ENCODE data around the gene BAZ2A.

Gene BAZ2A

GRCh38 chr12:56636675-56637540, 6.8 kb upstream of the BAZ2A start (continued):
- TF ChIP-seq ZNF645 (tag by site-specific recombination; IDR thresholded peaks at IDR 0.05) (no peak), KLF7 (tag by site-specific recombination; IDR thresholded peaks at IDR 0.05; ENCODE audit: borderline replicate concordance) (peak; percentile 32; the same call in 1 of the 2 replicates), ZNF221 (tag by site-specific recombination; IDR thresholded peaks at IDR 0.05; ENCODE audit: borderline replicate concordance) (peak; percentile 45), SP3 (tag by site-specific recombination; IDR thresholded peaks at IDR 0.05) (peak; percentile 92), YY1 (tag by site-specific recombination; IDR thresholded peaks at IDR 0.05) (0 out of 2 replicates have a peak, but pooled peaks have one; percentile 44), ZNF211 (tag by site-specific recombination; IDR thresholded peaks at IDR 0.05; ENCODE audit: low read depth) (no peak), ZNF629 (tag by site-specific recombination; IDR thresholded peaks at IDR 0.05) (peak; percentile 98), ZNF692 (tag by site-specific recombination; IDR thresholded peaks at IDR 0.05) (peak; percentile 62; the same call in 1 of the 2 replicates), ZFP37 (tag by site-specific recombination; IDR thresholded peaks at IDR 0.05) (peak; percentile 47; the same call in 1 of the 2 replicates), ZBTB48 (tag by site-specific recombination; IDR thresholded peaks at IDR 0.05) (peak; percentile 27; the same call in 1 of the 2 replicates), GLI4 (tag by site-specific recombination; IDR thresholded peaks at IDR 0.05) (0 out of 2 replicates have a peak, but pooled peaks have one; percentile 11), WT1 (tag by site-specific recombination; IDR thresholded peaks at IDR 0.05) (peak; percentile 61), ZNF561 (tag by site-specific recombination; IDR thresholded peaks at IDR 0.05; ENCODE audit: borderline replicate concordance) (peak; percentile 97), FEZF1 (tag by site-specific recombination; IDR thresholded peaks at IDR 0.05) (peak; percentile 19; the same call in 1 of the 2 replicates), ZNF423 (tag by site-specific recombination; IDR thresholded peaks at IDR 0.05) (peak; percentile 79)
- TF ChIP-seq, protein P1, sequence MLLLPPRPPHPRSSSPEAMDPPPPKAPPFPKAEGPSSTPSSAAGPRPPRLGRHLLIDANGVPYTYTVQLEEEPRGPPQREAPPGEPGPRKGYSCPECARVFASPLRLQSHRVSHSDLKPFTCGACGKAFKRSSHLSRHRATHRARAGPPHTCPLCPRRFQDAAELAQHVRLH (tag by site-specific recombination; IDR thresholded peaks at IDR 0.05), result no peak

- ChIA-PET CTCF (interaction anchor here (0.6 to 3.1 kb wide), 64 partner anchors 8 to 880 kb away, joined by 3 to 56 read pairs (median 4); partner anchors contain the start of genes ATP5F1B, GLS2, NACA and NEMP1), POLR2A (interaction anchor here (0.5 to 3.7 kb wide), 40 partner anchors 8 to 1297 kb away, joined by 3 to 77 read pairs (median 4); partner anchors contain the start of genes ATP5F1B, CNPY2, COQ10A and MYL6)
- Histone ChIP-seq H3K4me3 (ENCODE audit: low read depth, low read length) (peak overlapping the region; percentile 76), H3K36me3 (ENCODE audit: control insufficient read depth in 2 of 2, insufficient read depth in 1 of 2, low read length in 2 of 2) (peaks cover 32 to 39% of the 10 kb centered on the region in 2 experiments), H3K9me3 (ENCODE audit: control insufficient read depth, insufficient read depth, low read depth, low read length) (no peaks in the 10 kb centered on the region), H3K27ac (ENCODE audit: extremely low read depth, low read depth, low read length) (peak overlapping the region; percentile 91), H3K4me1 (ENCODE audit: control insufficient read depth, insufficient read depth, low read length) (peaks cover 22% of the 10 kb centered on the region)
- TF ChIP-seq ZBTB7A (tag by site-specific recombination; IDR thresholded peaks at IDR 0.05; ENCODE audit: low read depth), result peak; percentile 38; the same call in 1 of the 2 replicates
- no peak for TF ChIP-seq ZNF140 (tag by site-specific recombination; IDR thresholded peaks at IDR 0.05)
- TF ChIP-seq, protein P2, sequence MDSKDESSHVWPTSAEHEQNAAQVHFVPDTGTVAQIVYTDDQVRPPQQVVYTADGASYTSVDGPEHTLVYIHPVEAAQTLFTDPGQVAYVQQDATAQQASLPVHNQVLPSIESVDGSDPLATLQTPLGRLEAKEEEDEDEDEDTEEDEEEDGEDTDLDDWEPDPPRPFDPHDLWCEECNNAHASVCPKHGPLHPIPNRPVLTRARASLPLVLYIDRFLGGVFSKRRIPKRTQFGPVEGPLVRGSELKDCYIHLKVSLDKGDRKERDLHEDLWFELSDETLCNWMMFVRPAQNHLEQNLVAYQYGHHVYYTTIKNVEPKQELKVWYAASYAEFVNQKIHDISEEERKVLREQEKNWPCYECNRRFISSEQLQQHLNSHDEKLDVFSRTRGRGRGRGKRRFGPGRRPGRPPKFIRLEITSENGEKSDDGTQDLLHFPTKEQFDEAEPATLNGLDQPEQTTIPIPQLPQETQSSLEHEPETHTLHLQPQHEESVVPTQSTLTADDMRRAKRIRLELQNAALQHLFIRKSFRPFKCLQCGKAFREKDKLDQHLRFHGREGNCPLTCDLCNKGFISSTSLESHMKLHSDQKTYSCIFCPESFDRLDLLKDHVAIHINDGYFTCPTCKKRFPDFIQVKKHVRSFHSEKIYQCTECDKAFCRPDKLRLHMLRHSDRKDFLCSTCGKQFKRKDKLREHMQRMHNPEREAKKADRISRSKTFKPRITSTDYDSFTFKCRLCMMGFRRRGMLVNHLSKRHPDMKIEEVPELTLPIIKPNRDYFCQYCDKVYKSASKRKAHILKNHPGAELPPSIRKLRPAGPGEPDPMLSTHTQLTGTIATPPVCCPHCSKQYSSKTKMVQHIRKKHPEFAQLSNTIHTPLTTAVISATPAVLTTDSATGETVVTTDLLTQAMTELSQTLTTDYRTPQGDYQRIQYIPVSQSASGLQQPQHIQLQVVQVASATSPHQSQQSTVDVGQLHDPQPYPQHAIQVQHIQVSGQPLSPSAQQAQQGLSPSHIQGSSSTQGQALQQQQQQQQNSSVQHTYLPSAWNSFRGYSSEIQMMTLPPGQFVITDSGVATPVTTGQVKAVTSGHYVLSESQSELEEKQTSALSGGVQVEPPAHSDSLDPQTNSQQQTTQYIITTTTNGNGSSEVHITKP (tag by site-specific recombination; IDR thresholded peaks at IDR 0.05), result peak; percentile 98
- TF ChIP-seq ZBTB44 (tag by site-specific recombination; IDR thresholded peaks at IDR 0.05), result no peak
- no peak for TF ChIP-seq ZNF510 (tag by site-specific recombination; IDR thresholded peaks at IDR 0.05; ENCODE audit: insufficient replicate concordance)
- TF ChIP-seq OVOL3 (tag by site-specific recombination; IDR thresholded peaks at IDR 0.05), result no peak
- peak; percentile 81 for TF ChIP-seq ZNF335 (tag by site-specific recombination; conservative IDR thresholded peaks at IDR 0.05)
- no peak for TF ChIP-seq ZNF660 (tag by site-specific recombination; IDR thresholded peaks at IDR 0.05)
Observed at GRCh38 chr12:56635806-56636674, 5.9 kb upstream of the BAZ2A start.

All from HEK293 (cell line).